ENCODE measurements around the gene SQSTM1.
"Not testable (repeated sequence)": the region's sequence is repeated elsewhere in the genome, so short reads cannot be mapped to it uniquely, and the experiment has no call there.

SQSTM1 gene

GRCh38 chr5:179820483-179821297, at the start of gene SQSTM1:
Gene SQSTM1 (plus strand): TSS chr5:179820905. CDS start chr5:179820937, 32 bp downstream.
- peak; percentile 94 for DNase-seq (ENCODE audit: low spot score)

- DNase-seq (ENCODE audit: low spot score): no peak
These were observed 49.3 kb upstream of the SQSTM1 start for GRCh38 chr5:179771311-179771895.

- no peak for DNase-seq (ENCODE audit: low spot score)
These were observed 48.4 kb upstream of the SQSTM1 start for GRCh38 chr5:179772351-179772750.

GRCh38 chr5:179773686-179774040, 47.0 kb upstream of the SQSTM1 start:
- DNase-seq (ENCODE audit: low spot score): no peak

- DNase-seq (ENCODE audit: low spot score): no peak
These were observed 46.3 kb upstream of the SQSTM1 start for GRCh38 chr5:179774442-179774841.

GRCh38 chr5:179776411-179776938, 44.2 kb upstream of the SQSTM1 start:
- DNase-seq (ENCODE audit: low spot score): no peak

GRCh38 chr5:179777456-179777855, 43.2 kb upstream of the SQSTM1 start:
- DNase-seq (ENCODE audit: low spot score): no peak

- DNase-seq (ENCODE audit: low spot score): no peak
These were observed 42.8 kb upstream of the SQSTM1 start for GRCh38 chr5:179777909-179778308.

- DNase-seq (ENCODE audit: low spot score): no peak
These were observed 42.1 kb upstream of the SQSTM1 start for GRCh38 chr5:179778591-179778990.

- DNase-seq (ENCODE audit: low spot score): no peak
These were observed 40.9 kb upstream of the SQSTM1 start for GRCh38 chr5:179779826-179780225.

- DNase-seq (ENCODE audit: low spot score): no peak
These were observed 40.3 kb upstream of the SQSTM1 start for GRCh38 chr5:179780362-179780761.

- DNase-seq (ENCODE audit: low spot score): no peak
These were observed 38.9 kb upstream of the SQSTM1 start for GRCh38 chr5:179781846-179782245.

GRCh38 chr5:179783128-179783527, 37.6 kb upstream of the SQSTM1 start:
- DNase-seq (ENCODE audit: low spot score): no peak

- no peak for DNase-seq (ENCODE audit: low spot score)
These were observed 33.8 kb upstream of the SQSTM1 start for GRCh38 chr5:179786861-179787260.

- DNase-seq (ENCODE audit: low spot score): no peak
These were observed 32.4 kb upstream of the SQSTM1 start for GRCh38 chr5:179788193-179788854.

- DNase-seq (ENCODE audit: low spot score): not testable (repeated sequence)
These were observed 31.4 kb upstream of the SQSTM1 start for GRCh38 chr5:179789278-179789677.

GRCh38 chr5:179791881-179792611, 28.7 kb upstream of the SQSTM1 start:
- no peak for DNase-seq (ENCODE audit: low spot score)

GRCh38 chr5:179792612-179793467, 27.9 kb upstream of the SQSTM1 start:
- no peak for DNase-seq (ENCODE audit: low spot score)

GRCh38 chr5:179793468-179794139, 27.1 kb upstream of the SQSTM1 start, which contains the start of gene LTC4S:
Gene LTC4S (plus strand): TSS chr5:179793986. CDS start chr5:179794081, 95 bp downstream.
- peak; percentile 68 for DNase-seq (ENCODE audit: low spot score)

GRCh38 chr5:179794171-179794570, 26.5 kb upstream of the SQSTM1 start:
- DNase-seq (ENCODE audit: low spot score): no peak

- no peak for DNase-seq (ENCODE audit: low spot score)
These were observed 26.1 kb upstream of the SQSTM1 start for GRCh38 chr5:179794575-179794974.

All from AG08396 (cell line).